ENCODE measurements around the gene PDPN. TPM values are rescaled to one million over a fixed set of nuclear protein-coding genes. Genes with fewer than 3 reads are reported as not detected.

PDPN gene
- total RNA-seq (2012; rRNA removed): 0.76 and 1.7 TPM in 2 replicates

GRCh38 chr1:13583595-13583965 lies at the start of gene PDPN:
Gene PDPN (plus strand): TSS chr1:13583832. CDS start chr1:13584034, 202 bp downstream.
- Histone ChIP-seq H3K36me3 (ENCODE audit: insufficient read depth, low read length) (no peaks in the 10 kb centered on the region), H3K9me3 (replicated peaks; ENCODE audit: low read length) (no peaks in the 10 kb centered on the region), H3K4me1 (ENCODE audit: control insufficient read depth, insufficient read depth, low read length) (no peaks in the 10 kb centered on the region), H3K9ac (ENCODE audit: low read depth, low read length) (peak within 1 kb of the TSS; percentile 17), H3K4me2 (ENCODE audit: low read length) (peak within 1 kb of the TSS; percentile 70), H3K27me3 (ENCODE audit: control insufficient read depth, insufficient read depth, low read length) (no peaks in the 10 kb centered on the region), H3K4me3 (ENCODE audit: low read length) (peak within 1 kb of the TSS; percentile 48)

GRCh38 chr1:13535227-13535626 lies 48.4 kb upstream of the PDPN start:
- no peaks in the 10 kb centered on the region for H3K36me3 ChIP-seq (ENCODE audit: insufficient read depth, low read length)
- no peak overlapping the region for H3K9ac ChIP-seq (ENCODE audit: low read depth, low read length)
- H3K4me3 ChIP-seq (ENCODE audit: low read length): no peak overlapping the region
- peaks cover 5% of the 10 kb centered on the region for H3K9me3 ChIP-seq (replicated peaks; ENCODE audit: low read length)
- no peak overlapping the region for H3K4me2 ChIP-seq (ENCODE audit: low read length)
- no peaks in the 10 kb centered on the region for H3K4me1 ChIP-seq (ENCODE audit: control insufficient read depth, insufficient read depth, low read length)
- no peaks in the 10 kb centered on the region for H3K27me3 ChIP-seq (ENCODE audit: control insufficient read depth, insufficient read depth, low read length)

- H3K4me1 ChIP-seq (ENCODE audit: control insufficient read depth, insufficient read depth, low read length): no peaks in the 10 kb centered on the region
- H3K9ac ChIP-seq (ENCODE audit: low read depth, low read length): no peak overlapping the region
- no peaks in the 10 kb centered on the region for H3K27me3 ChIP-seq (ENCODE audit: control insufficient read depth, insufficient read depth, low read length)
- H3K9me3 ChIP-seq (replicated peaks; ENCODE audit: low read length): peaks cover 5% of the 10 kb centered on the region
- H3K4me3 ChIP-seq (ENCODE audit: low read length): no peak overlapping the region
- no peak overlapping the region for H3K4me2 ChIP-seq (ENCODE audit: low read length)
- H3K36me3 ChIP-seq (ENCODE audit: insufficient read depth, low read length): no peaks in the 10 kb centered on the region
Measured at GRCh38 chr1:13536571-13536970, 47.1 kb upstream of the PDPN start.

- Histone ChIP-seq H3K9me3 (replicated peaks; ENCODE audit: low read length) (peaks cover 5% of the 10 kb centered on the region), H3K4me1 (ENCODE audit: control insufficient read depth, insufficient read depth, low read length) (no peaks in the 10 kb centered on the region), H3K4me2 (ENCODE audit: low read length) (no peak overlapping the region), H3K27me3 (ENCODE audit: control insufficient read depth, insufficient read depth, low read length) (no peaks in the 10 kb centered on the region), H3K4me3 (ENCODE audit: low read length) (no peak overlapping the region), H3K9ac (ENCODE audit: low read depth, low read length) (no peak overlapping the region), H3K36me3 (ENCODE audit: insufficient read depth, low read length) (no peaks in the 10 kb centered on the region)
Measured at GRCh38 chr1:13538832-13539231, 44.8 kb upstream of the PDPN start.

- Histone ChIP-seq H3K36me3 (ENCODE audit: insufficient read depth, low read length) (no peaks in the 10 kb centered on the region), H3K27me3 (ENCODE audit: control insufficient read depth, insufficient read depth, low read length) (no peaks in the 10 kb centered on the region), H3K9ac (ENCODE audit: low read depth, low read length) (no peak overlapping the region), H3K4me2 (ENCODE audit: low read length) (no peak overlapping the region), H3K9me3 (replicated peaks; ENCODE audit: low read length) (peaks cover 5% of the 10 kb centered on the region), H3K4me1 (ENCODE audit: control insufficient read depth, insufficient read depth, low read length) (no peaks in the 10 kb centered on the region), H3K4me3 (ENCODE audit: low read length) (no peak overlapping the region)
Measured at GRCh38 chr1:13539683-13540082, 43.9 kb upstream of the PDPN start.

GRCh38 chr1:13540866-13541265 lies 42.8 kb upstream of the PDPN start:
- Histone ChIP-seq H3K4me2 (ENCODE audit: low read length) (no peak overlapping the region), H3K4me1 (ENCODE audit: control insufficient read depth, insufficient read depth, low read length) (no peaks in the 10 kb centered on the region), H3K9ac (ENCODE audit: low read depth, low read length) (no peak overlapping the region), H3K27me3 (ENCODE audit: control insufficient read depth, insufficient read depth, low read length) (no peaks in the 10 kb centered on the region), H3K9me3 (replicated peaks; ENCODE audit: low read length) (peaks cover 5% of the 10 kb centered on the region), H3K4me3 (ENCODE audit: low read length) (no peak overlapping the region), H3K36me3 (ENCODE audit: insufficient read depth, low read length) (no peaks in the 10 kb centered on the region)

GRCh38 chr1:13541435-13542215 lies 42.0 kb upstream of the PDPN start:
- H3K9me3 ChIP-seq (replicated peaks; ENCODE audit: low read length): peaks cover 5% of the 10 kb centered on the region
- H3K4me2 ChIP-seq (ENCODE audit: low read length): no peak overlapping the region
- H3K9ac ChIP-seq (ENCODE audit: low read depth, low read length): no peak overlapping the region
- H3K4me3 ChIP-seq (ENCODE audit: low read length): no peak overlapping the region
- no peaks in the 10 kb centered on the region for H3K4me1 ChIP-seq (ENCODE audit: control insufficient read depth, insufficient read depth, low read length)
- H3K36me3 ChIP-seq (ENCODE audit: insufficient read depth, low read length): no peaks in the 10 kb centered on the region
- no peaks in the 10 kb centered on the region for H3K27me3 ChIP-seq (ENCODE audit: control insufficient read depth, insufficient read depth, low read length)

GRCh38 chr1:13543451-13544220 lies 40.0 kb upstream of the PDPN start:
- Histone ChIP-seq H3K9me3 (replicated peaks; ENCODE audit: low read length) (peaks cover 5% of the 10 kb centered on the region), H3K4me1 (ENCODE audit: control insufficient read depth, insufficient read depth, low read length) (no peaks in the 10 kb centered on the region), H3K4me2 (ENCODE audit: low read length) (no peak overlapping the region), H3K36me3 (ENCODE audit: insufficient read depth, low read length) (no peaks in the 10 kb centered on the region), H3K4me3 (ENCODE audit: low read length) (no peak overlapping the region), H3K27me3 (ENCODE audit: control insufficient read depth, insufficient read depth, low read length) (no peaks in the 10 kb centered on the region), H3K9ac (ENCODE audit: low read depth, low read length) (no peak overlapping the region)

- Histone ChIP-seq H3K4me2 (ENCODE audit: low read length) (no peak overlapping the region), H3K4me1 (ENCODE audit: control insufficient read depth, insufficient read depth, low read length) (no peaks in the 10 kb centered on the region), H3K4me3 (ENCODE audit: low read length) (no peak overlapping the region), H3K27me3 (ENCODE audit: control insufficient read depth, insufficient read depth, low read length) (no peaks in the 10 kb centered on the region), H3K36me3 (ENCODE audit: insufficient read depth, low read length) (no peaks in the 10 kb centered on the region), H3K9me3 (replicated peaks; ENCODE audit: low read length) (peaks cover 5% of the 10 kb centered on the region), H3K9ac (ENCODE audit: low read depth, low read length) (no peak overlapping the region)
Measured at GRCh38 chr1:13544221-13544556, 39.4 kb upstream of the PDPN start.

- H3K4me3 ChIP-seq (ENCODE audit: low read length): no peak overlapping the region
- no peak overlapping the region for H3K9ac ChIP-seq (ENCODE audit: low read depth, low read length)
- H3K36me3 ChIP-seq (ENCODE audit: insufficient read depth, low read length): no peaks in the 10 kb centered on the region
- no peaks in the 10 kb centered on the region for H3K27me3 ChIP-seq (ENCODE audit: control insufficient read depth, insufficient read depth, low read length)
- H3K9me3 ChIP-seq (replicated peaks; ENCODE audit: low read length): no peaks in the 10 kb centered on the region
- H3K4me2 ChIP-seq (ENCODE audit: low read length): no peak overlapping the region
- no peaks in the 10 kb centered on the region for H3K4me1 ChIP-seq (ENCODE audit: control insufficient read depth, insufficient read depth, low read length)
Measured at GRCh38 chr1:13546791-13547190, 36.8 kb upstream of the PDPN start.

GRCh38 chr1:13548281-13548680 lies 35.4 kb upstream of the PDPN start:
- no peak overlapping the region for H3K9ac ChIP-seq (ENCODE audit: low read depth, low read length)
- H3K4me3 ChIP-seq (ENCODE audit: low read length): no peak overlapping the region
- no peak overlapping the region for H3K4me2 ChIP-seq (ENCODE audit: low read length)
- H3K27me3 ChIP-seq (ENCODE audit: control insufficient read depth, insufficient read depth, low read length): no peaks in the 10 kb centered on the region
- H3K36me3 ChIP-seq (ENCODE audit: insufficient read depth, low read length): no peaks in the 10 kb centered on the region
- no peaks in the 10 kb centered on the region for H3K9me3 ChIP-seq (replicated peaks; ENCODE audit: low read length)
- H3K4me1 ChIP-seq (ENCODE audit: control insufficient read depth, insufficient read depth, low read length): no peaks in the 10 kb centered on the region

GRCh38 chr1:13549021-13549420 lies 34.6 kb upstream of the PDPN start:
- Histone ChIP-seq H3K27me3 (ENCODE audit: control insufficient read depth, insufficient read depth, low read length) (no peaks in the 10 kb centered on the region), H3K9ac (ENCODE audit: low read depth, low read length) (no peak overlapping the region), H3K36me3 (ENCODE audit: insufficient read depth, low read length) (no peaks in the 10 kb centered on the region), H3K4me2 (ENCODE audit: low read length) (no peak overlapping the region), H3K4me1 (ENCODE audit: control insufficient read depth, insufficient read depth, low read length) (no peaks in the 10 kb centered on the region), H3K4me3 (ENCODE audit: low read length) (no peak overlapping the region), H3K9me3 (replicated peaks; ENCODE audit: low read length) (no peaks in the 10 kb centered on the region)
